GM18868 (cell line): ENCODE results near the gene KIAA1671.

ENCODE experiments used
- ATAC-seq: cut with Tn5 transposase; IDR thresholded peaks from one replicate; pipeline ENCODE4 v1.9.1; 2021; ENCODE audit warnings: mild to moderate bottlenecking, moderate library complexity; ENCODE audit not compliant: unreplicated experiment

KIAA1671 gene

DNA sequence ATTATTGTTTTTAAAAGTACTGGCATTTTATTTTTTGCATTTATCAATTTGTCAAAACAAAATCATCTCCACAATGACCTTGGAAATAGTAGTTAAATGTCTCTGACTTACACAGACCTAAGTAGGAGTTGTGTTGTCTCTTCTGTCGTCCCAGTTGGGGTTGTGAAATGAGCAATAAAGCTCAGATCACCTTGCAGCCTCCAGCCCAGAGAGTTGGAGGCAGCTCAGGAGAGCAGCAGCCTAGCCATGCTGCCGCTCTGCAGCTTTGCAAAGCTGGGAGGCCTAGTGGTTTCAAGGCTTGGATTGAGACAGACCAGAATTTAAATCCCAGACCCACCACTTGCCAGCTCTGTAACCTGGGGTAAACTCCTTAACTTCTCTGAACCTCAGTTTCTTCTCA, 181.9 kb downstream of the KIAA1671 start:
- ATAC-seq: no peak

DNA sequence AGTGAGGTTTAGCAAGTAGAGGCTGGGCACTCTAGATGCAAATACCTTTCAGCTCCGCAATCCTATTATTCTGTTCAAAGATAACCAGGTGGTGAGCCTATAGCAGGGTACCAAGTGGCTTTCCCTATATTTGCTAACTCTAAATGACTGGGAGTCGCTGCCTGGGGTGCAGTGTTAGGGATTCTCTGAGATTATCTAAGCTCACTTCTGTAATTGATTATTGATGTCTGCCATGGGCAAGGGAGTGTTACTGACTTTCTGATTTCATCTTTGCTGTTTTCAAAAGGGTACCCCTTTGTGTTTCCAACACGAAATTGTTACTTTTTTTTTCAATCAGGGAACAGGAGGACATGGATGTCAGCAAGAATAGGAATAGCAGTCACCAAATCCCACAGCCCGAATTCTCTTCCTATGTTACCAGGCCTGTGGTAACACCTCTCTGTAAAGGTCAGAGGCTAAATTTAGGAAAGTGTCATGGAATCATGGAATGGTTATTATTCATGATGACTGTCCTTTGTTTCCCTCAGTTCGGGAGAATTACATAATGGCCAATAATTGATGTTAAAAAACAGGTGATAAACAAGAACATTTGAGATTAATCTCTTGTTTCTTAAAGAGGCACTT, 184.5 kb downstream of the KIAA1671 start:
- ATAC-seq: no peak

DNA sequence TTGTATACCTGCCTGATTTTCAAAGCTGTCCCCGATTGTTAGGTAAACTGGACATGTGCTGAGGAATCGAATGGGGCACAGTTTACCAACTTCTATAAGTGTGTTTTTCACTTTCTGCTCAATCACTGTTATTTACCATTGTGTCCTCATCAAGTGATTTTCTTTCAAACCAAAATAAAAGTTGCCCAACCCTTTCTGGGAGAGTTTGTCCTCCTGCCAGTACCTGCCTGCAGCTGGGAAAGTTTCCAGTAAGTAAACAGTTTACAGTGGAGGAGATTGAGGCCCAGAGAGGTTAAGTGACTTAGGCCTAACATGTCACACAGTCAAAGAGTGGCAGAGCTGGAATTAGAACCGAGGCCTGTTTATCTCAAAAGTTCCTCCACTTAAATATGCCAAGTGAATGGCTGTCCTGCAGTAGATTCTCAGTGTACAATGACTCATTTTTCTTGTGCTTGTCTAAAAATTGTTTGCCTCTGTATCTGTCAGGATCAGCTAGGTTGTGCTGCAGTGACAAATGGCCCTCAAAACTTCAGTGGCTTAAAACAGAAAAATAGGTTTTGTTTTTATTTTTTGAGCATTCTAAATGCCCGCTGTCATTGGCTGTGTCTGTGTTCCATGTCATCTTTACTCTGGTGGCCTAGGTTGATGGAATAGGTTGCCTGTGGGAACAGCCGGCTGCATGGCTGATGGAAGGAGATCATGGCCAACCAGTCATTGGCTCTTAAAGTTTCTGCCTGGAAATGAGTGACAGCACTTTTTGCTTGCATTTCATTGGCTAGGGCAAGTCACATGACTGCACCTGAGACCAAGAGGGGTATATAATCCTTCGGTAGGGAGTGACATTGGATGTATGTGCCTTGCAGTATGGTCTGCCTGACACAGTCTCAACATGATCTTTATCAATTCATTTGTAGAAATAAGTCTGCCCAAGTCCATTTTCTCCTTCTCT, 185.3 kb downstream of the KIAA1671 start:
- ATAC-seq: no peak

DNA sequence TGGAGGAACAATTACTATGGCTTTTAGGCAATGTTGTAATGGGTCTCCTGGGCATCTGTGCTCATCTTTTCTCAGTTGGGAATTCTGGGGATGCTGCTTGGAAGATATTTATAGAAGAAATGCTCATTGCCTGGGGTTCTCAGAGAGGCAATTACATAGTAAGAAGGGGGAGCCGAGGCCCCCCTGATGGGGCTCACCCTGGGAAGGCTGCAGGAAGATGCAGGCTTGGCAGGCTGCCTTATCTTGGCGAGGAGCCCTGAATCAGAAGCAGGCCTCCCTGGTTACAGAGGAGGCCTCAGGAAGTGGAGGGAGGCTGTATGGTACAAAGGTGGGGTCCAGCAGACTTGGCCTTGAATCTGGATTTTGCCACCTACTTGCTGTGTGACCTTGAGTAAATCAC, 186.5 kb downstream of the KIAA1671 start:
- no peak for ATAC-seq

DNA sequence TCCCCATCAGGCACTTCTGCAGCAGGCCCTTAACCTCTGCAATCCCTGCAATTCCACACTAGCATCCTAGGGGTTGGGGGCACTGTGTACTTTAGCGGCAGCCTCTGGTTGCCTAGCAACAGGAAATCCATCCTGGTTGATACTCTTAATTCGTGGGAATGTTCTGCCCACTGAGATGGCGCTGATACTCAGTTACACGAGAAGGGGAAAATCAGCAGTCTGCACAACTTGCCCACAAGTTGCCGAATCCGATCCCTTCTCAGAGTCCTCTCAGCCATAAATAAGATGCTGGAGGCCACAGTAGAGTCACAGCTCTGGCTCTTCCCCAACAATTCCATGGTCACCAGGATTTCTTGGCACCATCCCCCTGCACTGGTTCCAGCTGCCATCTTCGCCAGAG, 189.6 kb downstream of the KIAA1671 start:
- no peak for ATAC-seq

DNA sequence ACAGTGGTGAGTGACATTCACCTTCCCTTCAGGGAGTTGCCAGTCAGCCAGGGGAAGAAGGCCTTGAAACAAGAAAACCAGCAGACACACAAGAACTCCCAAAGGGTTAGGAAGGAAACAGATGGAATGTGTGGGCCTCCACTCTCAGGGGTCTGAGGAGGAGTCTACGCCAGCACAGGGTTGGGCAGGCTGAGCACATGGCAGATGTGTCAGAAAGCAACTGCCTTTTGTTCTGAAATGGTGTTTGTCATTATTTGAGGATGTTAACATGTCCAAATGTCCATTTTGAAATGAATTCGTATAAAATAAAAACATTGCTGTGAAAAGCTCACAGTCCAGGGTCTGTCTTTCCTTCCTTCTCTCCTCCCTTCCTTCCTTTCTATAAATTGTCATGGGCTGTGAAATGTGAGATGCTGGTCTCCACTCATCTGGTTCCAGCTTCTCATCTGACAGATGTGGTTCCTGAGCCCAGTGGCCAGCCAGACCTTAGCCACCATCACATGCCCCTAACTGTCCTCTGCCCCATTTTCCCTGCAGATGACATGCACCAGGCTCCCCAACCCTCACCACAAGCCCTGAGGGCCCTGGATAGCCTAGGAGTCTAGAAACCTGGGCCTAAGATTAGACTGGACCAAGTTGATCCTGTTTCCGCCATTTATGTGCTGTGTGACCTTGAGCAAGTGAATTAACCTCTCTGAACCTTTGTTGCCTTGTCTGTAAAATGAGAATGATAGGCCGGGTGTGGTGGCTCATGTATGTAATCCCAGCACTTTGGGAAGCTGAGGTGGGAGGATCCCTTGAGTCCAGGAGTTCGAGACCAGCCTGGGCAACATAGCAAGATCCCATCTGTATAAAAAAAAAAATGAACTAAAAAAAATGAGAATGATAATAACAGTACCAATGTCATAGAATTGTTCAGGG, 190.9 kb downstream of the KIAA1671 start:
- ATAC-seq: no peak

DNA sequence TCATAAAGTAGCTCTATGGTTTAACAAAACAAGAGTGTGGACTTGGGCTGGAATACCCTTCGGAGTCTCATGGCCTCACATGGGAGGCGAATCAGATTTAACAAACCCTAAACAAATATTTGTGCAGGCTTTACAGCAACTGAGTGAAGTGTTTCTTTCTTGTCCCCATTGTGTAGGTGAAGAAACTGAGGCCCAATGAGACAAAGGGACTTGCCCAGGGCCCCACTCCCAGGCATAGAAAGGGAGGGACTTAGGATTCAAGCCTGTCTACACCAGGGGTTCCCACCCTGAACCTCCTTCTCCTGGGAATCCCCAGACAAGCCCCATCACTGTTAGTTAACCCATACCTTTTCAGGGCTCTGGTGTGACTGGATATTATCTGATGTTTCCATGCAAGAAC, 192.0 kb downstream of the KIAA1671 start:
- no peak for ATAC-seq

DNA sequence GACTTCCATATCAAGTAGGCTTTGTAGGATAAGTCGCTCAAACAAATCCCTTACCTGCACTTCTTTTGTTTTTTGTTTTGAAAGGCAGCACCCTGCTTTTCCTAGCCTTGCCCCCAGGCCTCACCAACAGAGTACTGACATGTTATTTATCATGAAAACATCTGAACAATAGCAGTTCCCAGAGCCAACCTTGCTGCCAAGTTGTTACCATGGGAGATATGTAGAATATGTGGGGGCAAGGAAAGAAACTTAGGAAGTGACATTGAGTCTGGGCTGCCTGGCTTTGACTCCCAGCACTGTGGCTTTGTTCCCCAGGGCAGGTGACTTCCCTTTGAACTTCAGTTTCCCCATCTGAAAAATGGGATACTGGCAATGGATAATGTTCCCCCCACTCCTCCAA, 193.8 kb downstream of the KIAA1671 start:
- no peak for ATAC-seq

DNA sequence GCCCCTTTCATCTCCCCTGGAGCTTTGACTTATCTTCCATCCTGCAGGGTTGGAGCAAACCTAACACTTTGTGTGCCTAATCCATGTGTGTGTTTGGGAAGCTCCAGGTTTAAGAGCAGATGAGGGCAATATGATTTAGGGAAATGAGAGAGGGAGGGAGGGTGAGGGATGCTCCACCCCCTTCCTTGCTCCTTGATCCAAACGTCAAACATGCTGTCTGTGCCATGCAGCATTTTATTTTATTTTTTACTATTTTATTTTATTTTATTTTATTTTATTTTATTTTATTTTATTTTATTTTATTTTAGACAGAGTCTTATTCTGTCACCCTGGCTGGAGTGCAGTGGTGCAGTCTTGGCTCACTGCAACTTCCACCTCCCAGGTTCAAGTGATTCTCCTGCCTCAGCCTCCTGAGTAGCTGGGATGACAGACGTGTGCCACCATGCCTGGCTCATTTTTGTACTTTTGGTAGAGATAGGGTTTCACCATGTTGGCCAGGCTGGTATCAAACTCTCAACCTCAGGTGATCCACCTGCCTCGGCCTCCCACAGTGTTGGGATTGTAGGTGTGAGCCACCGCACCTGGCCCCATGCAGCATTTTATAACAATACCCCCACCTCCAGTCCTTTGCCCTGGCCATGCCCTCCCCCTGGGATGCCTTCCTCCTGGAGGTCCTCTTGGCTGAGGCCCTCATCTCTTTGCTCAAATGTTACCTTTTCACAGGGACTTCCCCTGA, 194.6 kb downstream of the KIAA1671 start:
- ATAC-seq: no peak

DNA sequence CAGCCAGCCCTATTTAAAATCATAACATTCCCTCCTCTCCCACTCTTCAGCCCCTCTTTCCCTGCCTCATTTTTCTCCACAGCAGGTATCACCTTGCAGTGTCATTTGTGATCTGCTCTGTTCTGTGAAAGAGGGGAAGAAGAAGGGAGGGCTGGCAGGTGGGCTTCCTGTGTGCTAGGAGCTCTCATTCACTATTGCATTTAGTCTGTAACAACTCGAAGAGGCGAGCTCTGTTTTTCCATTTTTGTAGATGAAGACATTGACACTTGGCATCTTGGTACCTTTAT, 195.1 kb downstream of the KIAA1671 start:
- no peak for ATAC-seq

DNA sequence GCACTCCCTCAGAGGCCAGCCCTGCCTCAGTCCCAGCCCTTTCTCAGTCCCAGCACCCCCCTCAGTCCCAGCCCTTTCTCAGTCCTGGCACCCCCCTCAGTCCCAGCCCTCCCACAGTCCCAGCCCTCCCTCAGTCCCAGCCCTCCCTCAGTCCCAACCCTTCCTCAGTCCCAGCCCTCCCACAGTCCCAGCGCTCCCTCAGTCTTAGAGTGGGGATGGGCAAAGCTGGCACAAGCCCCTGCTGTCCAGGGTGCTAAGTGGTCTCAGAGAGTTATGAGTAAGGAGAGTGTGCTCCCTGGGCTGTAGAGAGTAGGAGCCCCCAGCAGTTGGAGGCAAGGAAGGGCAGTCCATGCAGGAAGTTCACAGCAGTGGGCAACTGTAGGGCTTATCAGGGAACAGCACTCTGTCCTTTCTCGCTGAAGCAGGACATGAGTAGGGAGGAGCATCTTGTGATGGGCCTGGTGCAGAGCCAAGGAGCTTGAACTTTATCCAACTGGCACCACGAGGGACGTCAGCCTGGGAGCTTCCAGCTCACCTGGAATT, 195.7 kb downstream of the KIAA1671 start:
- no peak for ATAC-seq

DNA sequence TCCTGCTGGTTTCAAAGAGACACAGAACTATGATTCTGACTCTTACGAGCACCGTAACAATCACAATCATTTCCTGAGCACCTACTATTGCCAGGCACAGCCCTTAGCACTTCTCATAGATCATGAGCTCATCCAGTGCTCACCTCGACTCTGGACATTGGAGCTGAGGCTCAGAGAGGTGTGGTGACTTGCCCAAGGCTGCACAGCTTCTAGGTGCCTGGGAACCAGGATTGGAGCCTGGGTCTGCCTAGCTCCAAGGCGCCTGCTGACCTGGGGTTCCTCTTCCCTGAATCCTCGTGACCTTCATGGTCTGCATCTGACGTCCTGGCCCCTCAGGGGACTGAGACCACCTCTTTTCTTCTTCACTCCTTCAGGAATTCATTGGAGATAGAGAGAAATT, 196.5 kb downstream of the KIAA1671 start:
- no peak for ATAC-seq

DNA sequence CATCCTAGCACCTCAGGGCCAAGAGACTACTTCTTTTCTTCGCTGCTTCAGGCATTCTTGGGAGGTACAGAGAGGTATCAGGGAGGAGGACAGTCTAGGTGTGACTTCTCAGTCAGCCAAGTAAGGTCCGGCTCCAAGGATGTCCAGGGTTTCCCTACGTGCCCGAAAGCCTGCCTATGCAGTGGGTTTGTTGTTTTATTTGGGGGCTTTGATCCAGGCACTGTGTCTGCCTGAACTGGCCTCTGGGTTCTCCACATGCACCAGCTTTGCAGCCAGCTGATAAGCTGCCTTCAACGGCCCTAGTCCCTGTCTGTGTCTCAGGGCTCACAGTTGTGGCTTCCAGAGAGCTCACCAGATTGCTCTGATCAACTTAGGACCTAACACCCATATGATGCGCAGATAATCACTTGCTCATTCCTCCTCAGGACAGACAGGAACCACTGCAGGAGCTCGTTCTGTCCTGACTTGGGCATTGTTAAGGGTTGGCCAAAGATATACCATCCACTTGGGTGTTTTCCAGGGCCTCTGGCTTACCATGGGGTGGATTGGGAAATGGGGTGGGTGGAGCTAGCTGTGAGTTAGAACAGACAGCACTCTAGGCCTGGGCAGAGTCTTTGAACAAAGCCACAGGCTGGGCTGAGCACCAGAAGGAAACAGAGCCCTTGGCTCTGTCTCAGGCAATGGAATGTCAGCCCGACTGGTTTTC, 201.6 kb downstream of the KIAA1671 start:
- ATAC-seq: no peak

DNA sequence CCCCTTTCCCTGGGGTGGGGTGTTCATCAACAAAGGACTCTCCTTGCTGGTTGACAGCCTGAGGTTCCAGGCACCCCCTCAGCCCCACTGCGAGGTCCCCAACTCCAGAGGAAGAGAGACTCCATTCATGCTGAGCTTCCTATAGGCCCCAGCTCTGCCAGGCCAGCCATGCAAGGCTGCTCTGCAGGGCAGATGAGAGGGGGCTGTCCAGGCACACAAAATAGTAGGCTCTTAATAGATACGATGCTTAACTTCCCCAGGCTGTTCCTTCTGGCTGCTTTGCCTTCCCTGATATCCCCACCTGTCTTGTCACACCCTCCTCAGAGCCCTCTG, 202.1 kb downstream of the KIAA1671 start:
- ATAC-seq: no peak

DNA sequence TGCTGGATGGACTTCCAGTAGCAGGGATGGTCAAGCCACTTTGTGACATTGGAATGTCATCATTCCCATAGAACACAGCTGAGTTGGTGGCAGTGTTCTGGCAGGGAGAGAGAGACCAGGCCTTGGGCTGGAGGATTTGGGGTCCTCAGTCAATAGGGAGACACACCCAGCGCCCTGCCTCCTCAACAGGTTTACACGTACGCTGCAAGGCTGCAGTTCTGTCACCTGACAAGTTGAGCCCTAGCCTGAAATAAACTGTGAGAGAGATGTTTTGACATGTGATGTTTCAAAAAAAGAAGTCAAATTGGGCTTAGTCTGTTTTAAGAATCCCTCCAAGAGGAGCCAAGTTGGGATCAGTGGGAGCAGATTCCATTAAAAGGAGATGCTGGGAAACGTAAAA, 204.2 kb downstream of the KIAA1671 start:
- no peak for ATAC-seq

DNA sequence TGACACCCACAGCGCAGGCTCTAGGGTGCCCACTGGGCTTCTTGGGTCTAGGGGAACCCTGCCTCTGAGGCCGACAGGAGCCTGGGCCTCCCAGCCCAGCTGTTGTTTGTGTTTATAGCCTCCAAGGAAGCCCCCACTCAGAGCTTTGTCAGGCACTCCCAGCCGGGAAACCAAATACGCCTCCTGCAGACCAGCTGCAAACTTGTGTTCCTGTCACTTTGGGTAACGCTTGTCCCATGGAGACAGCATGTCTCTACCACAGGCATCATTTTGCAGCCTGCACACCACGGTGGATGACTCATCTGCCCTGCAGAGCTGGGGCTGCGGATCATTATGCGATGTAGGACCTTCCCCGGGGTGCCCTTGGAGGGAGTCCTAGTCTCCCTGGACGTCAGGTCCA, 206.5 kb downstream of the KIAA1671 start:
- ATAC-seq: no peak

DNA sequence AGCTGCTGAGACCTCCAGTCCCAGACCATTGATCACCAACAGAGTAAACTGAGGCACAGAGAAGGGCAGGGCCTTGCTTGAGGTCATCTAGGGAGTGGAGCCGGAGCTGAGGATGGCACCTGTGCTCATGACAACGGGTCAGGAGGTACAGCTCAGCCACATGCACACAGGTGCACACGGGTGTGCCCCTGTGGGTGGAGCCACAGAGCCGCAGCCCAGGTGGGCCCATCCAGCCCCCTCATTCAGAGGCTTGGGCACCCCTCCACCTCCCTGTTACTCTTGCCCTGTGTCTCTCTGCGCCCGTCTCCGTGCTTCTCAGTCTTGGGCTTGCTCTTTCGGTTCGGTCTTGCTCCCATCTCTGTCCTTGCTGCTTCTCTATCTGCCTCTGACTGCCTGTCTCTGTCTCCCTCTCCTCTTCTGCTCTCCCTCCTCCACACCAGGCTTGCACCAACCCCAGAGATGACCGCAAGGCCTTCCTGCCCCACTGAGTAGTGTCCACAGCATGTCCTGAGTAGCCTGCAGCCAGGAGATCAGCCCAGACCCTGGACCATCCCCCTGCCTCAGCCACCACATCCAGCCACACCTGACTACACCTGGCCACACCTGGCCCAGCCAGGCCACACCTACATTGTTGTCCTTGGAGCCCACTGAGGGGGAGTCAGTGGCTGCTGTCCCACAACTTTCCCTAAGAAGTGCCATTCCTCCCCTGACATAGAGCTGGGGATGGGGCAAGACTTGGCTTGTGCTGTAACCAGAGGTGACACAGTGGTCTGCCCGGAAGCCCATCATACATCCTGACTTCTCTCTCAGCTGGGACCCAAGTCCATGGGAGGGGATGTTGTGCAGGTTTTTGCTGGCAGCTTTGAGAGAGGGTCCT, 207.8 kb downstream of the KIAA1671 start:
- no peak for ATAC-seq

DNA sequence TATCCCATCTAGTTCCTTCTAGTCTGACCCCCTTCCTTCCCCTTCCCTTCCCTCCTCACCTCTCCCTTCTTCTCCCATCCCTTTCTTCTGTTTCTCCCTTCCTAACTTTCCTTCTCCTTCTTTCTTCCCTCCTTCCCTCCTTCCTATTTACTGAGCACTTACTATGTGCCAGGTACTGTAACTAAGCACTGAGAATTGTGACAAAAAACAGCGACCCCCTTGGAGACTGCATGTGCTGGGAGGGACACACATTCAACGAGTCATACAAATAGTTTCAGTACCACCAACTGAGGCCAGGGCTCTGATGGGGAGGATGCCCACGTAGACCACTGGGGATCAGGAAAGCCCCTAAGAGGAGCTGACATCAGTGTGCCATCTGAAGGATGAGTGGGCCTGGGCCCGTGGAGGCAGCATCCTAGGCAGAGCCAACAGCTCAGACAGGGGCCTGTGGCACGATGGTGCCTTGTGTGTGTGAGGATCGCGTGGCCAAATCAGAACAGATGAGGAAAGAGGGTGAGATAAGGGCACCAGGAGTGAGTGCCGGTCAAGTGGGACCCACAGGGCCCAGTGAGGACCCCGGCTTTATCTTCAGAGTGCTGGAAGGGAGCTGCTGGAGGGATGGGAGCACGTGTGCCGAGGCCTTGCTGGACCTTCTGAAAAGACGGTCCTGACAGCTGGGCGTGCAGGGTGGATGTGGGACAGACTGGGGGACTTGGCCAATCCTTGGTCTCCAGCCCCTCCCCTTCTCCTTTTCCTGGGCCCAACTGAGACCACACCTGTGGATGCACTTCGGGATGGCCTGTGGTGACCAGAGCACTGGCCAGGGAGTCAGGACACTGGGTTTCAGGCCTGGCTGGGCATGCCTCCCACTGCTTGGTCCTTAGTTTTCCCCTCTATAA, 208.8 kb downstream of the KIAA1671 start:
- ATAC-seq: no peak
